MCF 10A (cell line): ENCODE measurements around the gene FXYD6. TPM values are rescaled to one million over a fixed set of nuclear protein-coding genes. Genes with fewer than 3 reads are reported as not detected.
"Not testable (repeated sequence)": the region's sequence is repeated elsewhere in the genome, so short reads cannot be mapped to it uniquely, and the experiment has no call there.

Experiments used
- BruUV-seq: library from RNA; stranded (reverse); fragments of 400-500 nt; replicated peaks from 2 replicates; lab custom pipeline; 2021; lab: Mats Ljungman, UMichigan
- CTCF ChIA-PET: fragments of 300-600 bp; sonication (Branson Sonifier 250); formaldehyde crosslinking; extraction: SDS; loops from one replicate; lab custom pipeline; 2021; ENCODE audit warnings: antibody characterized with exemption, inconsistent platforms; lab: Yijun Ruan, JAX
- POLR2A ChIA-PET: fragments of 300-600, 350-650 bp; sonication (Branson Sonifier 250); formaldehyde crosslinking; extraction: SDS; loops from one replicate; lab custom pipeline; 2020; ENCODE audit warnings: antibody characterized with exemption, inconsistent platforms; lab: Yijun Ruan, JAX
- DNase-seq: peaks from one replicate; pipeline ENCODE4 v3.0.0-alpha.2; 2018; ENCODE audit not compliant: unreplicated experiment
- H3K27ac Mint-ChIP-seq: one replicate; pipeline ENCODE4 v1.8.0; 2022; ENCODE audit warnings: mild to moderate bottlenecking, low read depth, mixed read lengths; ENCODE audit not compliant: unreplicated experiment
- H3K27me3 Mint-ChIP-seq: one replicate; pipeline ENCODE4 v1.8.0; 2022; ENCODE audit warnings: mixed read lengths; ENCODE audit not compliant: insufficient read depth, unreplicated experiment
- H3K36me3 Mint-ChIP-seq: one replicate; pipeline ENCODE4 v1.8.0; 2022; ENCODE audit warnings: mild to moderate bottlenecking, moderate library complexity, mixed read lengths; ENCODE audit not compliant: insufficient read depth, unreplicated experiment
- H3K4me1 Mint-ChIP-seq: one replicate; pipeline ENCODE4 v1.8.0; 2022; ENCODE audit warnings: mixed read lengths; ENCODE audit not compliant: insufficient read depth, unreplicated experiment
- H3K4me3 Mint-ChIP-seq: one replicate; pipeline ENCODE4 v1.8.0; 2022; ENCODE audit warnings: mild to moderate bottlenecking, moderate library complexity, mixed read lengths; ENCODE audit not compliant: unreplicated experiment
- H3K9me3 Mint-ChIP-seq: one replicate; pipeline ENCODE4 v1.8.0; 2022; ENCODE audit warnings: mixed read lengths; ENCODE audit not compliant: unreplicated experiment
- CTCF ChIP-seq: fragments of 200-600 bp; IDR thresholded peaks from one replicate; pipeline ENCODE4 v1.8.0; 2022; ENCODE audit warnings: antibody characterized with exemption, mild to moderate bottlenecking; ENCODE audit not compliant: unreplicated experiment
- intact Hi-C: fragments of 100-400 bp; cut with micrococcal nuclease; formaldehyde crosslinking; loops from 2 replicates; pipeline ENCODE4 v1.14.1; 2022
- total RNA-seq: library from RNA; stranded (reverse); gene quantifications from 2 replicates; pipeline ENCODE4 v1.2.3, GENCODE V29; 2022

FXYD6 gene
- total RNA-seq, 1 experiment from 2014 or later = not detected

- no TSS peak for BruUV-seq
- ChIA-PET POLR2A (interaction anchor here (0.6 kb wide), 1 partner anchor 306 kb away, joined by 3 read pairs; no protein-coding TSS in a partner anchor), CTCF (interaction anchor here (0.6 to 6.8 kb wide), 9 partner anchors 9 to 539 kb away, joined by 3 to 173 read pairs (median 4); partner anchors contain the start of gene FXYD2)
- no peaks in the 10 kb centered on the region for H3K36me3 Mint-ChIP-seq
- no peak overlapping the region for H3K4me3 Mint-ChIP-seq
- H3K9me3 Mint-ChIP-seq = no peaks in the 10 kb centered on the region
- DNase-seq = no peak
- intact Hi-C loops = loop anchor here (10.0 kb wide), 1 partner anchor 580 kb away; the partner anchor contains the start of genes PCSK7 and RNF214
- peaks cover 11% of the 10 kb centered on the region for H3K4me1 Mint-ChIP-seq
- peaks cover 20% of the 10 kb centered on the region for H3K27me3 Mint-ChIP-seq
- H3K27ac Mint-ChIP-seq = no peak overlapping the region
- TF ChIP-seq CTCF = no peak
Measured at GRCh38 chr11:117814766-117815261, 61.6 kb downstream of the FXYD6 start.

GRCh38 chr11:117814204-117814765, 62.2 kb downstream of the FXYD6 start:
- Mint-ChIP-seq H3K36me3 (no peaks in the 10 kb centered on the region), H3K4me3 (no peak overlapping the region), H3K4me1 (peaks cover 11% of the 10 kb centered on the region), H3K27me3 (peaks cover 26% of the 10 kb centered on the region), H3K9me3 (no peaks in the 10 kb centered on the region), H3K27ac (no peak overlapping the region)
- ChIA-PET POLR2A (no interaction called here), CTCF (interaction anchor here (0.6 to 6.8 kb wide), 6 partner anchors 8 to 539 kb away, joined by 3 to 173 read pairs (median 6); no protein-coding TSS in a partner anchor)
- no peak for TF ChIP-seq CTCF
- intact Hi-C loops = loop anchor here (10.0 kb wide), 1 partner anchor 579 kb away; the partner anchor contains the start of genes PCSK7 and RNF214
- no peak for DNase-seq
- BruUV-seq = no TSS peak

- BruUV-seq, H3K9me3 Mint-ChIP-seq, H3K4me1 Mint-ChIP-seq, POLR2A ChIA-PET, H3K36me3 Mint-ChIP-seq, DNase-seq, H3K4me3 Mint-ChIP-seq, H3K27ac Mint-ChIP-seq: not testable (repeated sequence)
- intact Hi-C loops = loop anchor here (10.0 kb wide), 1 partner anchor 575 kb away; the partner anchor contains the start of genes PCSK7 and RNF214
- peaks cover 32% of the 10 kb centered on the region for H3K27me3 Mint-ChIP-seq
- CTCF ChIA-PET = interaction anchor here (3.3 to 8.6 kb wide), 3 partner anchors 8 to 385 kb away, joined by 14 to 112 read pairs (median 62); no protein-coding TSS in a partner anchor
Measured at GRCh38 chr11:117810056-117810451, 66.4 kb downstream of the FXYD6 start.

- DNase-seq = peak; percentile 17
- intact Hi-C loops = loop anchor here (2.0 to 10.0 kb wide), 3 partner anchors 365 to 575 kb away; partner anchors contain the start of genes PCSK7, RNF214 and SCN2B
- ChIA-PET CTCF (interaction anchor here (1.2 to 8.6 kb wide), 7 partner anchors 8 to 384 kb away, joined by 3 to 112 read pairs (median 26); no protein-coding TSS in a partner anchor), POLR2A (no interaction called here)
- Mint-ChIP-seq H3K9me3 (no peaks in the 10 kb centered on the region), H3K27me3 (peaks cover 32% of the 10 kb centered on the region), H3K27ac (no peak overlapping the region), H3K4me3 (no peak overlapping the region), H3K4me1 (no peaks in the 10 kb centered on the region), H3K36me3 (no peaks in the 10 kb centered on the region)
- peak; percentile 17 for TF ChIP-seq CTCF
- BruUV-seq = no TSS peak
Measured at GRCh38 chr11:117809236-117810055, 67.0 kb downstream of the FXYD6 start.
